GM12801 (cell line): ENCODE measurements around the gene CKS2.

Experiments used
- CTCF ChIP-seq: IDR thresholded peaks from one replicate; pipeline ENCODE4 v1.5.1; 2011; ENCODE audit warnings: control low read depth; ENCODE audit not compliant: insufficient read length; ENCODE audit errors: extremely low read depth

CKS2 gene

GRCh38 chr9:89281106-89281505 lies 29.9 kb upstream of the CKS2 start:
- no peak for TF ChIP-seq CTCF

- no peak for TF ChIP-seq CTCF
Observed at GRCh38 chr9:89284076-89284475, 26.9 kb upstream of the CKS2 start.

- no peak for TF ChIP-seq CTCF
Observed at GRCh38 chr9:89291741-89292140, 19.3 kb upstream of the CKS2 start.

- TF ChIP-seq CTCF: no peak
Observed at GRCh38 chr9:89293014-89293413, 18.0 kb upstream of the CKS2 start.

- no peak for TF ChIP-seq CTCF
Observed at GRCh38 chr9:89295400-89295799, 15.6 kb upstream of the CKS2 start.

GRCh38 chr9:89304020-89304833 lies 6.8 kb upstream of the CKS2 start:
- TF ChIP-seq CTCF: no peak

GRCh38 chr9:89304834-89305188 lies 6.2 kb upstream of the CKS2 start:
- no peak for TF ChIP-seq CTCF
